Measurements from ENCODE around the gene KCNG4. TPM values are rescaled to one million over a fixed set of nuclear protein-coding genes. Genes with fewer than 3 reads are reported as not detected.

KCNG4 gene
- total and polyA plus RNA-seq, 2 of the 8 experiments (the other 6 are each of a cell fraction or from before 2014, with no cell fraction given) = not detected

- no peak overlapping the region for H3K4me3 ChIP-seq (ENCODE audit: extremely low read depth in 1 of 4, insufficient read depth in 2 of 4, low read depth in 3 of 4, low read length in 4 of 4)
- no peak overlapping the region for H2AK5ac ChIP-seq (ENCODE audit: low read depth, low read length)
- no peaks in the 10 kb centered on the region for H3K9me3 ChIP-seq (ENCODE audit: insufficient read depth in 2 of 2, low read depth in 1 of 2, low read length in 1 of 2)
- H3K4me1 ChIP-seq (replicated peaks in 1 of 4; ENCODE audit: control insufficient read depth in 3 of 4, insufficient read depth in 4 of 4, low read length in 3 of 4) = peaks cover 0 to 3% (median 1%) of the 10 kb centered on the region in 4 experiments; a peak in 3 of 7 replicates
- H3K56ac ChIP-seq (replicated peaks; ENCODE audit: insufficient read length, low read depth, low read length) = no peak overlapping the region
- DNase-seq (ENCODE audit: low read depth in 1 of 2, low spot score in 2 of 2) (no peak), FAIRE-seq (no peak)
- H3K79me2 ChIP-seq (ENCODE audit: control insufficient read depth in 1 of 2, insufficient read depth in 2 of 2, low read length in 2 of 2) = no peaks in the 10 kb centered on the region
- ChIA-PET POLR2A (ENCODE audit: partially characterized antibody) (no interaction called here), CTCF (ENCODE audit: partially characterized antibody) (interaction anchor here (0.6 to 1.5 kb wide), 3 partner anchors 24 to 93 kb away, joined by 3 to 4 read pairs (median 4); no protein-coding TSS in a partner anchor)
- H3K36me3 ChIP-seq (ENCODE audit: control insufficient read depth in 2 of 4, insufficient read depth in 4 of 4, low read length in 3 of 4) = no peaks in the 10 kb centered on the region
- H3K4me2 ChIP-seq (ENCODE audit: insufficient read depth in 1 of 2, low read depth in 2 of 2, low read length in 2 of 2) = no peak overlapping the region
- H2BK5ac ChIP-seq (ENCODE audit: low read depth, low read length) = no peak overlapping the region
- no peak overlapping the region for H3K23ac ChIP-seq (ENCODE audit: insufficient read length)
- no peak overlapping the region; the same call in 1 of the 2 replicates for H4K8ac ChIP-seq (ENCODE audit: extremely low read depth, insufficient read depth, low read length)
- no peaks in the 10 kb centered on the region for H3K27me3 ChIP-seq (replicated peaks in 1 of 4; ENCODE audit: control insufficient read depth in 3 of 4, extremely low read depth in 1 of 4, insufficient read depth in 3 of 4, low read length in 3 of 4)
- H3K9ac ChIP-seq (replicated peaks in 1 of 4; ENCODE audit: extremely low read depth in 1 of 4, low read depth in 3 of 4, low read length in 3 of 4) = no peak overlapping the region
- H3K79me1 ChIP-seq (ENCODE audit: low read depth, low read length) = no peaks in the 10 kb centered on the region
- H3K14ac ChIP-seq (ENCODE audit: insufficient read length) = no peak overlapping the region
- no peaks in the 10 kb centered on the region for H3K23me2 ChIP-seq (ENCODE audit: low read depth, low read length)
- no peak overlapping the region for H2BK15ac ChIP-seq (ENCODE audit: low read length)
- H4K5ac ChIP-seq (ENCODE audit: insufficient read length, low read depth, low read length) = no peak overlapping the region
- 84% methylated on average over 5 of the region's 5 CpGs; no CpG with 5 or more reads in 1 of the 2 experiments for WGBS, 2 experiments (ENCODE audit: extremely low coverage in 1 of 2, insufficient coverage in 1 of 2, insufficient read length in 1 of 2, insufficient replicate concordance in 2 of 2, low coverage in 1 of 2, low lambda C conversion rate in 2 of 2, missing lambda C conversion rate in 1 of 2)
- no peak overlapping the region for H2BK20ac ChIP-seq (ENCODE audit: low read length)
- TF ChIP-seq POLR2AphosphoS5 (IDR thresholded peaks at IDR 0.05; ENCODE audit: low read depth, low read length) = no peak
- no peak for TF ChIP-seq MAX (IDR thresholded peaks at IDR 0.05)
- no peak for TF ChIP-seq POU5F1 (IDR thresholded peaks at IDR 0.05; ENCODE audit: low read depth, low read length)
- no peak for TF ChIP-seq HDAC2 (IDR thresholded peaks at IDR 0.05; ENCODE audit: borderline replicate concordance in 1 of 2, low read depth in 2 of 2, low read length in 2 of 2)
- no peak for TF ChIP-seq PHF8 (conservative IDR thresholded peaks at IDR 0.05; ENCODE audit: low read depth, low read length)
- TF ChIP-seq ATF2 (IDR thresholded peaks at IDR 0.05; ENCODE audit: low read length) = no peak
- TF ChIP-seq EGR1 (IDR thresholded peaks at IDR 0.05; ENCODE audit: borderline replicate concordance, low read depth, low read length) = no peak
- no peak for TF ChIP-seq E2F6 (IDR thresholded peaks at IDR 0.05)
- TF ChIP-seq JUND (IDR thresholded peaks at IDR 0.05; ENCODE audit: low read length) = no peak
- TF ChIP-seq KDM4A (IDR thresholded peaks at IDR 0.05; ENCODE audit: low read depth, low read length, severe bottlenecking) = no peak
- TF ChIP-seq SAP30 (IDR thresholded peaks at IDR 0.05; ENCODE audit: insufficient read depth, insufficient replicate concordance, low read length) = no peak
- no peak overlapping the region for H2BK120ac ChIP-seq (replicated peaks; ENCODE audit: low read depth, low read length)
- H4K20me1 ChIP-seq (replicated peaks in 1 of 2; ENCODE audit: control insufficient read depth in 1 of 2, insufficient read depth in 2 of 2, low read length in 2 of 2) = no peaks in the 10 kb centered on the region
- H2BK12ac ChIP-seq (ENCODE audit: low read depth, low read length) = no peak overlapping the region
- no peak overlapping the region for H2AFZ ChIP-seq (ENCODE audit: low read length)
- no peak overlapping the region for H3K27ac ChIP-seq (ENCODE audit: low read depth, low read length)
- no peak overlapping the region for H4K91ac ChIP-seq (replicated peaks; ENCODE audit: insufficient read length, low read length)
- H3K18ac ChIP-seq (ENCODE audit: extremely low read depth, low read length) = no peak overlapping the region
- no peak overlapping the region for H3K4ac ChIP-seq (replicated peaks; ENCODE audit: insufficient read length, low read depth, low read length)
Measured at GRCh38 chr16:84215531-84215930, 24.3 kb downstream of the KCNG4 start.

Data from H1 (cell line).